ENCODE results near the gene IDH3A. TPM values are rescaled to one million over a fixed set of nuclear protein-coding genes. Genes with fewer than 3 reads are reported as not detected.
"Not testable (repeated sequence)": the region's sequence is repeated elsewhere in the genome, so short reads cannot be mapped to it uniquely, and the experiment has no call there.

The IDH3A gene
- total and polyA plus RNA-seq, 4 donors: 47.1 to 104 (median 96.2) TPM

DNA sequence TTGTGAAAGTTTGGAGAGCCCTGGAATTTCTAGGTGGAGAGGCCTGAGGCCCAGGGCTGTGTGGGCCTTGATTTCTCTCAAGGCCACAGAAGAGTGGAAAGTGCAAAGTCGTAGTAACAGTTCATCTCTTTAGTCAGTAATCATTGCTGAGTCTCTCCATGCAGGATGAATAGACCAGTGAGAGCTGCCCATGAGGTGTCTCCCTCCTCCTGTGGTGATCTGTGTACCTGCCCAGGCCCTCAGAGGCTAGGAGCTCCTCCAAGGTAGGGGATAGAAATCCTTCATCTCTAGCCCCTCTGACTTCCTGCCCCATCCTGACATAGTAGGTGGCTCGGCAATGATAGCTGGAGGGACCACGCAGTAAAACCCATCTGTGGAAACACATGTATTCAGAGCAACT is 6.8 kb upstream of the IDH3A start:
- no peak for DNase-seq (ENCODE audit: low read depth in 4 of 6, low spot score in 6 of 6)
- peaks cover 2% of the 10 kb centered on the region for H3K4me1 ChIP-seq (ENCODE audit: control insufficient read depth, insufficient read depth, low read length)
- WGBS (ENCODE audit: insufficient coverage): 100% methylated on average over 2 of the region's 3 CpGs
- no peaks in the 10 kb centered on the region for H3K9me3 ChIP-seq (ENCODE audit: control insufficient read depth, insufficient read depth, low read length)
- H3K27ac ChIP-seq (ENCODE audit: low read depth, low read length): no peak overlapping the region
- H3K36me3 ChIP-seq (ENCODE audit: control insufficient read depth, insufficient read depth, low read length): no peaks in the 10 kb centered on the region
- no peak overlapping the region for H3K4me3 ChIP-seq (ENCODE audit: low read depth, low read length)
- no peaks in the 10 kb centered on the region for H3K27me3 ChIP-seq (ENCODE audit: control insufficient read depth, insufficient read depth, low read length)

DNA sequence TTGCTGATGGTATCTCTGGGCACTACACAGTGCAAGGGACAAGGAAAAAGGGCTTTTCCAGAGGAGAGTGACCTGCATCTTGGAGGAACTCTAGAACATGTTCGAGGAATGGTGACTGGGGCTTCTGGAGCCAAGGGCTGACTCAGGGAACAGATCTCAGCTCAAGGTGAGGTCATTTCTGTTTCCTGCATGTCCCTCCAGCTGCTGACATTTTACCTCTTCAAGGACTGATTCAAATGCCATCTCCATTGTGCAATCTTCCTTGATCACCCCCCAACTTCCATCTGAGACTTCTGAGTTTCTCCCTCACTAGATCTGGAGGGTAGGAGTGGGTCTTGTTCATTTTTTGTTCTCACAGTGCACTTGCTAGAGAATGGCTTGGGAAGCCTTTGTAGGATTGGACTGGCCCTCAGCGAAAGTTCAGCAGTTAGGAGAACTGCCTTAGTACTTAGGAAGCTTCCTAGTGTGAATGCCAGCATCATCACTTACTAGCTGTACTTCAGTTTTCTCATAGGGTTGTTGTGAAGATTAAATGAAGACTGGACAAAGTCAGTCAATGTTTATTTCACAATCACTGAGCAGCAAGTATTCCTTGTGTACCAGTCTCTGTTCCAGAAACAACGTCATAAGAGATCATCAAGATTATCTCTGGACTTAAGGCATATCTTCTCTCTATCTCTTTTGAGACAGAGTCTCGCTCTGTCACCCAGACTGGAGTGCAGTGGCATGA is 2.6 kb upstream of the IDH3A start:
- Histone ChIP-seq H3K27ac (ENCODE audit: low read depth, low read length) (no peak overlapping the region), H3K9me3 (ENCODE audit: control insufficient read depth, insufficient read depth, low read length) (no peaks in the 10 kb centered on the region), H3K36me3 (ENCODE audit: control insufficient read depth, insufficient read depth, low read length) (no peaks in the 10 kb centered on the region), H3K4me3 (ENCODE audit: low read depth, low read length) (no peak overlapping the region), H3K27me3 (ENCODE audit: control insufficient read depth, insufficient read depth, low read length) (no peaks in the 10 kb centered on the region), H3K4me1 (ENCODE audit: control insufficient read depth, insufficient read depth, low read length) (peaks cover 16% of the 10 kb centered on the region)
- 88% methylated on average over 4 of the region's 4 CpGs for WGBS (ENCODE audit: insufficient coverage)
- no peak for DNase-seq (ENCODE audit: low read depth in 4 of 6, low spot score in 6 of 6)

- H3K4me1 ChIP-seq (ENCODE audit: control insufficient read depth, insufficient read depth, low read length): peaks cover 16% of the 10 kb centered on the region
- H3K9me3 ChIP-seq (ENCODE audit: control insufficient read depth, insufficient read depth, low read length): no peaks in the 10 kb centered on the region
- peak in 1 of 6 donors; percentile 20 for DNase-seq (ENCODE audit: low read depth in 4 of 6, low spot score in 6 of 6)
- no peak overlapping the region for H3K27ac ChIP-seq (ENCODE audit: low read depth, low read length)
- no peaks in the 10 kb centered on the region for H3K36me3 ChIP-seq (ENCODE audit: control insufficient read depth, insufficient read depth, low read length)
- WGBS (ENCODE audit: insufficient coverage): 68% methylated on average over 6 of the region's 6 CpGs
- H3K4me3 ChIP-seq (ENCODE audit: low read depth, low read length): no peak overlapping the region
- no peaks in the 10 kb centered on the region for H3K27me3 ChIP-seq (ENCODE audit: control insufficient read depth, insufficient read depth, low read length)
Measured at GRCh38 chr15:78147566-78147965, 1.6 kb upstream of the IDH3A start.

DNA sequence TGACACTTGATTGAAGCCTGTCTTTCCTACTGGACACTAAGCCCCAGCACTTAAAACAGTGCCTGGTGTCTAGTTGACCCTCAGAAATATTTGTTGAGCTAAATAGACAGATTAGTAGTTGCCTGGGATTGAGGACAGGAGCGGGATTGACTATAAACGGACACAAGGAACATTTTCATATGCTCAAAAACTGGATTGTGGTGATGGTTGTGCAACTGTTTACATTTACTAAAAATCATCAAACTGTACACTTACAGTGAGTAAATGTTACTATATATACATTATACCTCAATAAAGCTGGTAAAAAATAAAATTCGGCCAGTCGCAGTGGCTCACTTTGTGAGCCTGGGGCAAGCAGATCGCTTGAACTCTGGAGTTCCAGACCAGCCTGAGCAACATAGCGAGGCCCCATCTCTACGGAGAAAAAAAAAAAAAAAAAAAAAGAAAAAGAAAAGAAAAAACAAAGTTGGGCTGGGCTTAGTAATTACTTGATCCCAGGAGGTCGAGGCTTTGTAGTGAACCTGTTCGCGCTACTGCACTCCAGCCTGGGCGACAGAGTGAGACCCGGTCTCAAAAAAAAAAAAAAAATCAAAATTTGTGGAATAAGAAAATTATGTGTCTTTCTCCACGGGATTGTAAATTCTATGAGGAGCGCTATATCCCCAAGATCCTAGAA is 632 bp upstream of the IDH3A start:
- 12% methylated on average over 5 of the region's 14 CpGs for WGBS (ENCODE audit: insufficient coverage)
- H3K27ac ChIP-seq (ENCODE audit: low read depth, low read length): no peak overlapping the region
- DNase-seq (ENCODE audit: low read depth in 4 of 6, low spot score in 6 of 6): peak in 1 of 6 donors; percentile 10
- H3K27me3 ChIP-seq (ENCODE audit: control insufficient read depth, insufficient read depth, low read length): no peaks in the 10 kb centered on the region
- H3K4me1 ChIP-seq (ENCODE audit: control insufficient read depth, insufficient read depth, low read length): peaks cover 16% of the 10 kb centered on the region
- no peaks in the 10 kb centered on the region for H3K9me3 ChIP-seq (ENCODE audit: control insufficient read depth, insufficient read depth, low read length)
- no peaks in the 10 kb centered on the region for H3K36me3 ChIP-seq (ENCODE audit: control insufficient read depth, insufficient read depth, low read length)
- H3K4me3 ChIP-seq (ENCODE audit: low read depth, low read length): peak overlapping the region; percentile 61

GRCh38 chr15:78149805-78150751 is 916 bp downstream of the IDH3A start:
- H3K36me3 ChIP-seq (ENCODE audit: control insufficient read depth, insufficient read depth, low read length): no peaks in the 10 kb centered on the region
- peak in 2 of 6 donors; percentile 54 to 65 for DNase-seq (ENCODE audit: low read depth in 4 of 6, low spot score in 6 of 6)
- 5% methylated on average over 18 of the region's 20 CpGs for WGBS (ENCODE audit: insufficient coverage)
- H3K27ac ChIP-seq (ENCODE audit: low read depth, low read length): peak overlapping the region; percentile 16
- H3K4me3 ChIP-seq (ENCODE audit: low read depth, low read length): peak overlapping the region; percentile 51
- peaks cover 16% of the 10 kb centered on the region for H3K4me1 ChIP-seq (ENCODE audit: control insufficient read depth, insufficient read depth, low read length)
- H3K9me3 ChIP-seq (ENCODE audit: control insufficient read depth, insufficient read depth, low read length): no peaks in the 10 kb centered on the region
- no peaks in the 10 kb centered on the region for H3K27me3 ChIP-seq (ENCODE audit: control insufficient read depth, insufficient read depth, low read length)

DNA sequence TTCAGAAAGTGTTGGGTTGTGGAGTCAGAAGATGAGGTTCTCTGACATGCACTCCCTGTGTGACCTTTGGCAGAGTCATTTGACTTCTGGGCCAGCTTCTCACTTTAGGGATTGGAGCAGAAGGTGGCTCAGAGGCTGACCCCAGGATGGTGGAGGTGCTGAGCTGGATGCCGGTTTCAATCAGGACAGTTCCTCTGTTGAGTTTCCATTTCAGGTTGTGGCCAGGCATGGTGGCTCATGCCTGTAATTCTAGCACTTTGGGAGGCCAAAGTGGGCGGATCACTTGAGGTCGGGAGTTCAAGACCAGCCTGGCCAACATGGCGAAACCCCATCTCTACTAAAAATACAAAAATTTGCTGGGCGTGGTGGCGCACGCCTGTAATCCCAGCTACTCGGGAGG is 1.9 kb downstream of the IDH3A start:
- H3K36me3 ChIP-seq (ENCODE audit: control insufficient read depth, insufficient read depth, low read length); DNase-seq (ENCODE audit: low read depth in 4 of 6, low spot score in 6 of 6); H3K27me3 ChIP-seq (ENCODE audit: control insufficient read depth, insufficient read depth, low read length); H3K27ac ChIP-seq (ENCODE audit: low read depth, low read length); H3K4me3 ChIP-seq (ENCODE audit: low read depth, low read length); H3K9me3 ChIP-seq (ENCODE audit: control insufficient read depth, insufficient read depth, low read length): not testable (repeated sequence)
- peaks cover 16% of the 10 kb centered on the region for H3K4me1 ChIP-seq (ENCODE audit: control insufficient read depth, insufficient read depth, low read length)
- 98% methylated on average over 7 of the region's 8 CpGs for WGBS (ENCODE audit: insufficient coverage)

GRCh38 chr15:78154955-78155354 is 5.8 kb downstream of the IDH3A start:
- Histone ChIP-seq H3K4me1 (ENCODE audit: control insufficient read depth, insufficient read depth, low read length) (peaks cover 4% of the 10 kb centered on the region), H3K36me3 (ENCODE audit: control insufficient read depth, insufficient read depth, low read length) (peaks cover 13% of the 10 kb centered on the region), H3K27ac (ENCODE audit: low read depth, low read length) (no peak overlapping the region), H3K4me3 (ENCODE audit: low read depth, low read length) (no peak overlapping the region), H3K27me3 (ENCODE audit: control insufficient read depth, insufficient read depth, low read length) (no peaks in the 10 kb centered on the region), H3K9me3 (ENCODE audit: control insufficient read depth, insufficient read depth, low read length) (no peaks in the 10 kb centered on the region)
- WGBS (ENCODE audit: insufficient coverage): no CpG with 5 or more reads among the region's 3 CpGs
- DNase-seq (ENCODE audit: low read depth in 4 of 6, low spot score in 6 of 6): no peak

DNA sequence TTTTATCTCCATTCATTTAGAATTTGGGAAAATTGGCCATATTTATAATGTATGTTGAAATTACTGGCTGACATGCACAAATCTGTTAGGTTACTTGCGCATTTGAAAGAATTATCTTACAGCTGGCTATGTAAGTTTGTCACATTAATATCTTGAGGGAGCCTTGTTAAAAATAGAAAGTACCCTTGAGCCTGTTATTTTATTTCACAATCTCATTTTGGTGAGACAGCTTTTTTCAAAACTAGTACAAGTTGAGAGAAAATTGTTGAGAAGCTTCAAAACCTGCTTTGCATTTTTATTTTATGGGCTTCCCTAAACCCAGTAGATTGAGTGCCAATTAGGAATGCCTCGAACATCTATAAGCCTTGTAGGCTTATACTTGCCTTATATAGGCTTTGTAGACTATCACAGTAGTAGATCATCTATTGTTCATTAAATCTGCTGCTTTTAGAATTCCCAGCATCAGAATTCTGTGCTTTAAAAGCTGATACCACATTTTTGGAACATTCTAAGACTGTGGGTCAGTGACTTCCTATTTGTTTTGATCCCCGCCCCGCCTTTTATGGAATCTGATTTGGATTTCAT is 6.3 kb downstream of the IDH3A start:
- DNase-seq (ENCODE audit: low read depth in 4 of 6, low spot score in 6 of 6): peak in 1 of 6 donors; percentile 3
- Histone ChIP-seq H3K4me3 (ENCODE audit: low read depth, low read length) (no peak overlapping the region), H3K27me3 (ENCODE audit: control insufficient read depth, insufficient read depth, low read length) (no peaks in the 10 kb centered on the region), H3K36me3 (ENCODE audit: control insufficient read depth, insufficient read depth, low read length) (peaks cover 16% of the 10 kb centered on the region), H3K4me1 (ENCODE audit: control insufficient read depth, insufficient read depth, low read length) (peaks cover 4% of the 10 kb centered on the region), H3K27ac (ENCODE audit: low read depth, low read length) (no peak overlapping the region), H3K9me3 (ENCODE audit: control insufficient read depth, insufficient read depth, low read length) (no peaks in the 10 kb centered on the region)
- WGBS (ENCODE audit: insufficient coverage): 100% methylated on average over 1 of the region's 4 CpGs

DNA sequence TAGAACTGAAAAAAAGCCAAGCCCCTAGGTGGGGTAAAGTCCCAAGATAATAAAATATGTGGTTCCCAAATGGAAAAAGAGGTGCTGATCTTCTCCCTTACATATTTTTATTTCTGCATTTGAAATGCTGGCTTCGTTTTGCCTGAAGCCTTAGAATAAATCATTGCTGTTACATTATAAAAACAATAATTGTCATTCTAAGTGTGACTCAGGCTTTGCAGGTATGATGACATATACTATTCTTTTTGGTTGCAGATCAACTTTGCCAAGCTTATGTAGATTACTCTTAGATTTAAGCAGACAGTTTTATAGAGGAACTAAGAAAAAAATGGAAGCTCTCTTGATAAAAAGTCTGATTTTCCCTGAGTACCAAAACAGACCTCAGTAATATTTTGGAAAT is 7.5 kb downstream of the IDH3A start:
- no peaks in the 10 kb centered on the region for H3K4me1 ChIP-seq (ENCODE audit: control insufficient read depth, insufficient read depth, low read length)
- H3K36me3 ChIP-seq (ENCODE audit: control insufficient read depth, insufficient read depth, low read length): peaks cover 24% of the 10 kb centered on the region
- no peak overlapping the region for H3K27ac ChIP-seq (ENCODE audit: low read depth, low read length)
- H3K4me3 ChIP-seq (ENCODE audit: low read depth, low read length): no peak overlapping the region
- WGBS (ENCODE audit: insufficient coverage): no CpG with 5 or more reads among the region's 1 CpG
- DNase-seq (ENCODE audit: low read depth in 4 of 6, low spot score in 6 of 6): no peak
- no peaks in the 10 kb centered on the region for H3K27me3 ChIP-seq (ENCODE audit: control insufficient read depth, insufficient read depth, low read length)
- H3K9me3 ChIP-seq (ENCODE audit: control insufficient read depth, insufficient read depth, low read length): no peaks in the 10 kb centered on the region
